ENCODE results near the gene CDKAL1. TPM values are rescaled to one million over a fixed set of nuclear protein-coding genes. Genes with fewer than 3 reads are reported as not detected.

Gene CDKAL1
- total and polyA plus RNA-seq, 8 donors, result 13.6 to 20.7 (median 17.5) TPM

- H3K36me3 ChIP-seq, result no peaks in the 10 kb centered on the region
- H3K27ac ChIP-seq, result no peak overlapping the region
- ATAC-seq (no peak), DNase-seq (no peak)
- intact Hi-C loops (cut with DNase I), result no loop called here
- no peak for TF ChIP-seq CTCF (IDR thresholded peaks at IDR 0.05)
- no peaks in the 10 kb centered on the region for H3K4me1 ChIP-seq
- H3K9me3 ChIP-seq, result no peaks in the 10 kb centered on the region
- H3K27me3 ChIP-seq, result no peaks in the 10 kb centered on the region
- no peak overlapping the region for H3K4me3 ChIP-seq
These were observed 587.4 kb downstream of the CDKAL1 start for GRCh38 chr6:21121636-21122136.

GRCh38 chr6:21123507-21124436, 589.5 kb downstream of the CDKAL1 start:
- Histone ChIP-seq H3K4me3 (no peak overlapping the region), H3K27ac (no peak overlapping the region), H3K36me3 (no peaks in the 10 kb centered on the region), H3K27me3 (no peaks in the 10 kb centered on the region), H3K9me3 (no peaks in the 10 kb centered on the region), H3K4me1 (no peaks in the 10 kb centered on the region)
- ATAC-seq (no peak), DNase-seq (no peak)
- intact Hi-C loops (cut with DNase I), result no loop called here
- TF ChIP-seq CTCF (IDR thresholded peaks at IDR 0.05), result no peak

- no peak for ATAC-seq
- intact Hi-C loops (cut with DNase I), result no loop called here
- no peak overlapping the region for H3K4me3 ChIP-seq
- H3K9me3 ChIP-seq, result no peaks in the 10 kb centered on the region
- H3K27me3 ChIP-seq, result no peaks in the 10 kb centered on the region
- H3K36me3 ChIP-seq, result no peaks in the 10 kb centered on the region
- H3K27ac ChIP-seq, result no peak overlapping the region
- TF ChIP-seq CTCF (IDR thresholded peaks at IDR 0.05), result no peak
- H3K4me1 ChIP-seq, result no peaks in the 10 kb centered on the region
- no peak for DNase-seq
These were observed 594.3 kb downstream of the CDKAL1 start for GRCh38 chr6:21128601-21129000.

GRCh38 chr6:21131406-21131805, 597.1 kb downstream of the CDKAL1 start:
- intact Hi-C loops (cut with DNase I), result no loop called here
- Histone ChIP-seq H3K9me3 (no peaks in the 10 kb centered on the region), H3K36me3 (no peaks in the 10 kb centered on the region), H3K4me3 (no peak overlapping the region), H3K27ac (no peak overlapping the region), H3K27me3 (no peaks in the 10 kb centered on the region), H3K4me1 (no peaks in the 10 kb centered on the region)
- no peak for DNase-seq
- no peak for ATAC-seq
- TF ChIP-seq CTCF (IDR thresholded peaks at IDR 0.05), result no peak

GRCh38 chr6:21132446-21132845, 598.2 kb downstream of the CDKAL1 start:
- TF ChIP-seq CTCF (IDR thresholded peaks at IDR 0.05), result no peak
- intact Hi-C loops (cut with DNase I), result no loop called here
- no peaks in the 10 kb centered on the region for H3K27me3 ChIP-seq
- no peak for ATAC-seq
- DNase-seq, result peak in 1 of 4 donors; percentile 63
- no peaks in the 10 kb centered on the region for H3K4me1 ChIP-seq
- H3K9me3 ChIP-seq, result no peaks in the 10 kb centered on the region
- H3K36me3 ChIP-seq, result no peaks in the 10 kb centered on the region
- no peak overlapping the region for H3K4me3 ChIP-seq
- no peak overlapping the region for H3K27ac ChIP-seq
